Prostate gland (tissue), 2 donors: ENCODE data around the gene DAPK1. TPM values are rescaled to one million over a fixed set of nuclear protein-coding genes. Genes with fewer than 3 reads are reported as not detected.

ENCODE experiments used
- DNase-seq: peaks from one replicate; pipeline ENCODE4 v3.0.0-alpha.2; 2019; ENCODE audit warnings: low spot score
- H3K27ac ChIP-seq, 2 donors: fragments of 200-600 bp; sonication (generic); 2 replicates each; pipeline ENCODE4 v1.5.1; 2017 to 2019
- H3K27me3 ChIP-seq: fragments of 200-600 bp; sonication (generic); replicated peaks from 2 replicates; pipeline ENCODE4 v1.5.1; 2019; ENCODE audit not compliant: insufficient read depth
- H3K36me3 ChIP-seq, 2 donors: fragments of 200-600 bp; sonication (generic); 1 replicate in 1 of 2; 2 replicates in 1 of 2; pipeline versions ENCODE4 v1.5.1 to v1.8.1; 2017 to 2019
- H3K4me1 ChIP-seq: fragments of 200-600 bp; sonication (generic); replicated peaks from 2 replicates; pipeline ENCODE4 v1.5.1; 2019
- H3K4me3 ChIP-seq, 2 donors: fragments of 200-600 bp; sonication (generic); 2 replicates each; pipeline ENCODE4 v1.5.1; 2017 to 2019
- H3K9me3 ChIP-seq: fragments of 200-600 bp; sonication (generic); 2 replicates; pipeline ENCODE4 v1.5.1; 2017
- CTCF ChIP-seq, 4 experiments: fragments of 200-600 bp in 2 of 4; fragments of 450-650 bp in 2 of 4; sonication (generic) in 2 of 4; IDR thresholded peaks; 1 replicate in 3 of 4; 2 replicates in 1 of 4; pipeline ENCODE4 v1.5.1; 2016 to 2019; ENCODE audit warnings: antibody characterized with exemption in 4 of 4, mild to moderate bottlenecking in 2 of 4, moderate library complexity in 2 of 4
- POLR2A ChIP-seq: fragments of 450-650 bp; IDR thresholded peaks from one replicate; pipeline ENCODE4 v1.6.1; 2016; ENCODE audit warnings: antibody characterized with exemption, mild to moderate bottlenecking
- POLR2AphosphoS5 ChIP-seq: sonication (generic); formaldehyde crosslinking; IDR thresholded peaks from one replicate; pipeline ENCODE4 v1.6.1; 2017; ENCODE audit warnings: antibody characterized with exemption
- WGBS: methylation state at CpG from one replicate; pipeline ENCODE4 v1.1.5; 2018; 5-methylcytosine and 5-hydroxymethylcytosine counted together
- intact Hi-C: fragments of 100-400 bp; cut with DNase I; formaldehyde crosslinking; loops from one replicate; pipeline ENCODE4 v1.14.2; 2022
- total RNA-seq, 2 donors: library from RNA; depleted of rRNA; stranded (reverse); fragments of >200 nt; gene quantifications; one replicate each; pipeline ENCODE4 v1.1.0, GENCODE V29; 2016

Gene DAPK1
- total RNA-seq, 2 donors from 2014 or later, result 13.9 to 39.1 TPM

- no peaks in the 10 kb centered on the region for H3K4me1 ChIP-seq
- intact Hi-C loops, result no loop called here
- no peaks in the 10 kb centered on the region for H3K27me3 ChIP-seq
- no peaks in the 10 kb centered on the region for H3K9me3 ChIP-seq
- DNase-seq, result no peak
- TF ChIP-seq POLR2A (no peak), POLR2AphosphoS5 (no peak), CTCF (IDR thresholded peaks at IDR 0.05) (no peak)
- H3K27ac ChIP-seq, result no peak overlapping the region
- H3K4me3 ChIP-seq, result no peak overlapping the region
- WGBS, result 69% methylated on average over 8 of the region's 8 CpGs
- no peaks in the 10 kb centered on the region for H3K36me3 ChIP-seq
Measured at GRCh38 chr9:87656485-87656884, 158.8 kb downstream of the DAPK1 start.

- H3K27ac ChIP-seq, result no peak overlapping the region
- H3K36me3 ChIP-seq, result no peaks in the 10 kb centered on the region
- H3K4me1 ChIP-seq, result no peaks in the 10 kb centered on the region
- no peak for TF ChIP-seq POLR2AphosphoS5
- no peak for TF ChIP-seq POLR2A
- TF ChIP-seq CTCF (IDR thresholded peaks at IDR 0.05), result no peak
- intact Hi-C loops, result no loop called here
- H3K9me3 ChIP-seq, result no peaks in the 10 kb centered on the region
- WGBS, result 88% methylated on average over 6 of the region's 6 CpGs
- no peak overlapping the region for H3K4me3 ChIP-seq
- no peak for DNase-seq
- no peaks in the 10 kb centered on the region for H3K27me3 ChIP-seq
Measured at GRCh38 chr9:87657190-87657589, 159.5 kb downstream of the DAPK1 start.

- no peak for TF ChIP-seq POLR2AphosphoS5
- no peak for TF ChIP-seq POLR2A
- no peak for TF ChIP-seq CTCF (IDR thresholded peaks at IDR 0.05)
- DNase-seq, result no peak
- H3K27ac ChIP-seq, result no peak overlapping the region
- no peak overlapping the region for H3K4me3 ChIP-seq
- no peaks in the 10 kb centered on the region for H3K4me1 ChIP-seq
- no peaks in the 10 kb centered on the region for H3K27me3 ChIP-seq
- 97% methylated on average over 16 of the region's 16 CpGs for WGBS
- intact Hi-C loops, result no loop called here
- no peaks in the 10 kb centered on the region for H3K9me3 ChIP-seq
- no peaks in the 10 kb centered on the region for H3K36me3 ChIP-seq
Measured at GRCh38 chr9:87657893-87658292, 160.2 kb downstream of the DAPK1 start.

- Histone ChIP-seq H3K27me3 (no peaks in the 10 kb centered on the region), H3K4me3 (no peak overlapping the region), H3K4me1 (no peaks in the 10 kb centered on the region), H3K27ac (no peak overlapping the region), H3K36me3 (no peaks in the 10 kb centered on the region), H3K9me3 (no peaks in the 10 kb centered on the region)
- intact Hi-C loops, result no loop called here
- TF ChIP-seq POLR2A, result no peak
- TF ChIP-seq POLR2AphosphoS5, result no peak
- no peak for TF ChIP-seq CTCF (IDR thresholded peaks at IDR 0.05)
- DNase-seq, result no peak
- 89% methylated on average over 3 of the region's 3 CpGs for WGBS
Measured at GRCh38 chr9:87658511-87658910, 160.8 kb downstream of the DAPK1 start.

- H3K9me3 ChIP-seq, result no peaks in the 10 kb centered on the region
- no peaks in the 10 kb centered on the region for H3K4me1 ChIP-seq
- H3K27me3 ChIP-seq, result no peaks in the 10 kb centered on the region
- intact Hi-C loops, result no loop called here
- no peaks in the 10 kb centered on the region for H3K36me3 ChIP-seq
- H3K4me3 ChIP-seq, result no peak overlapping the region
- no peak overlapping the region for H3K27ac ChIP-seq
- WGBS, result 92% methylated on average over 44 of the region's 47 CpGs
- TF ChIP-seq POLR2AphosphoS5 (no peak), CTCF (IDR thresholded peaks at IDR 0.05) (no peak), POLR2A (no peak)
- DNase-seq, result no peak
Measured at GRCh38 chr9:87659534-87660419, 162.1 kb downstream of the DAPK1 start.
